Stimulated activated CD4-positive, alpha-beta T cell treated with anti-CD3 and anti-CD28 coated beads, Interleukin-2, amount 100 ng/mL, for 24 hours (primary cell): ENCODE measurements around the gene SSX3.
"Not testable (repeated sequence)": the region's sequence is repeated elsewhere in the genome, so short reads cannot be mapped to it uniquely, and the experiment has no call there.

Experiments
- DNase-seq, 2 donors: peaks; one replicate each; pipeline ENCODE4 v3.0.0-alpha.2; 2020

SSX3 gene

GRCh38 chrX:48356315-48357094, at the start of gene SSX3:
TSS of gene SSX3 (minus strand) at chrX:48356703. CDS start at chrX:48355249, 1,454 bp downstream.
- DNase-seq, result not testable (repeated sequence)

- not testable (repeated sequence) for DNase-seq
Observed at GRCh38 chrX:48397825-48398224, 41.3 kb upstream of the SSX3 start.

GRCh38 chrX:48396931-48397330, 40.4 kb upstream of the SSX3 start:
- not testable (repeated sequence) for DNase-seq

GRCh38 chrX:48383239-48383638, 26.7 kb upstream of the SSX3 start, which contains the start of gene SSX4:
TSS of gene SSX4 (plus strand) at chrX:48383539. CDS start at chrX:48384054, 515 bp downstream.
- not testable (repeated sequence) for DNase-seq

GRCh38 chrX:48370408-48370807, 13.9 kb upstream of the SSX3 start:
- not testable (repeated sequence) for DNase-seq

GRCh38 chrX:48367717-48368408, 11.4 kb upstream of the SSX3 start:
- DNase-seq, result not testable (repeated sequence)

- not testable (repeated sequence) for DNase-seq
Observed at GRCh38 chrX:48359281-48359680, 2.8 kb upstream of the SSX3 start.

- no peak for DNase-seq
Observed at GRCh38 chrX:48357681-48358080, 1.2 kb upstream of the SSX3 start.

GRCh38 chrX:48346059-48346458, 10.4 kb downstream of the SSX3 start:
- DNase-seq, result not testable (repeated sequence)

- DNase-seq, result not testable (repeated sequence)
Observed at GRCh38 chrX:48313996-48314395, 42.5 kb downstream of the SSX3 start.

- DNase-seq, result no peak
Observed at GRCh38 chrX:48306175-48306574, 50.3 kb downstream of the SSX3 start.
